Caki2 (cell line): Measurements from ENCODE around the gene SORBS2. TPM values are rescaled to one million over a fixed set of nuclear protein-coding genes. Genes with fewer than 3 reads are reported as not detected.
A peak's percentile ranks its signal among the peaks of the same experiment; 100 is the strongest.

Experiments used
- DNase-seq: peaks from one replicate; pipeline ENCODE4 v3.0.0-alpha.2; 2015; ENCODE audit warnings: low read depth
- in situ Hi-C: cut with HindIII; loops from 2 replicates; pipeline ENCODE4 v1.10.0; 2016; ENCODE audit warnings: low sequenced_read_pairs, low pct_unique_long_range_greater_than_20kb, mixed read lengths
- total RNA-seq: library from RNA; depleted of rRNA; stranded (reverse); fragments of >200 nt; shearing (Covaris generic); gene quantifications from 2 replicates; pipeline ENCODE4 v1.2.3, GENCODE V29; 2014; ENCODE audit warnings: low replicate concordance

The SORBS2 gene
- total RNA-seq, 1 experiment from 2014 or later, result 12.8 TPM

DNA sequence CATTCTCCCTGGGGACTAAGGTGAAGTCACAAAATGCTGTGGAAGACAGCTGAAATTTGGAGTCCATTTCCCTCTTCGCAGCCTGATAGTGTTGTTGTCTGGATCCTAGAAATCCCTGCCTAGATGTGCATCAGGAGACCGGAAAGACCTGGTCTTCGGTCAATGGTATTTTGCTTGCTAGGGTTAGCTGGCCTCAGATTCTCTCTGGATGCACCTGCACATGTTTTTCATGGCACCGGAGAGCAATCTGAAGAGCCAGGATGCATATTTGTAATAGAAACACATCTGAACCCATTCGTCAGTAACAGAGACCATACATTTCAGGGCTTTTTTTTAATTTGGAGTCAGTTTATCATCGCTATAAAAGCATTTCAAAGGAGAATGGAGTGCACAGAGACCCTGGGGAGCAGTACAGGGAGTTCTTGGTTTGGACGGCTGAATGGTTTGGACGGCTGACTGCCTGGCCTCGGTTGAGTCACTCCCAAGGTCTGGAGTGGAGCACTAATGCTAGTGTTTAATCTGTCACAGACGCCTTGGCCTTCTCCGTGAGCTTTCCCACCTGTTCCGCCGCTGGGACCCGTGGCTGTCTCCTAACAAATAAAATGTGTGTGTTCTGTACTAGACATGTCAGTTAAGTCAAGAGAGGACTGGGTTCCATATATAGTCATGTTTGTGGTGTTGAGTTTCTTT, 269.2 kb downstream of the SORBS2 start:
- peak; percentile 31 for DNase-seq
- in situ Hi-C loops, result no loop called here

DNA sequence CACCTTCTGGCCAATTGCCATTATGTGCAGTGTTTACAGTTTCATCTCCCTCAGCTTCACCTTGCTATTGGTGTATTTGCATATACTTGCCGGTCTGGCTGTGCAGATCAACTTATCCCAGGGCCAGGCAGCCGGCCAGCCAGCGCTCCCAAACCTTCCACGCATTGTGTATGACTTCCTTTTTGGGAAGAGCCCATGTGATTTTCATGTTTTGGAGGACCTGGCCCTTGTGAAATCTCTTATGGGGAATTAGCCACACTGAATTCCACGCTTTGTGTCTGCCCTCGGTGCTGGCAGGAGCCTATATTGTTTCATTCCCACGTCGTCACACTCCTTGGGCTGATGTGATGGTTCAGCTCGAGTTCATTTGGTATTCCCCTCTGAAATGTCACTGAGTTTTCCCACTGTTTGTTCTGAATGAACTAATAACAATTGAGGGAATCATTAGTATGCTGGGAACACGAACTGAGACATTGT, 270.7 kb downstream of the SORBS2 start:
- in situ Hi-C loops, result no loop called here
- no peak for DNase-seq

DNA sequence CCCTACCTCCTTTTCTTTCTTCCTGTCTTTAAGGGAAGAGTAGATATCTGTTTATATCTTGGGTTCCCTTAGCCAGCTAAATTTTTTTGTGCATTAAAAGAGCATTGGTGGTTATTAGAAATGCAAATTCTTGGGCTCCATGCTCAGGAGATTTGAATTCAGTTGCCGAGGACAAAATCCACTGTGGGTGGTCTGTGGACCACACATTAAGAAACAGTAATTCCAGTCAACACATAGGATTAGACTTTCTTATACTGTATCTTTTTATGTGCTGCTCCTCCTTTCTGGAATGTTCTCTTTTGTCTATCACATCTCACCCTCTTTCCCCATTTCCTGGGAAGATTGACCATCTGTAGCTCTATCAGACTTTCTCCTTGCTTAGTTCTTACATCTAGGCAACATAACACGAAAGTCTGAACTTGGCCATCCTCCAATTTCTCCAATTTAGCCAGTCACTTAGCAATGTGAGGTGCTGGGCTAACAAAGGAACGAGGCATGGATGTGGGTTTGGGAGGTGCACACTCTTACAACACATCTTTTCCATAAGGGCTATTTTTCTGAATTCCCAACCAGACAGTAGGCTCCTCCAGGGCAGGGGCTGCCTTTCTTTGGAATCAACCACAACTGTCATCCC, 271.4 kb downstream of the SORBS2 start:
- no peak for DNase-seq
- in situ Hi-C loops, result no loop called here

DNA sequence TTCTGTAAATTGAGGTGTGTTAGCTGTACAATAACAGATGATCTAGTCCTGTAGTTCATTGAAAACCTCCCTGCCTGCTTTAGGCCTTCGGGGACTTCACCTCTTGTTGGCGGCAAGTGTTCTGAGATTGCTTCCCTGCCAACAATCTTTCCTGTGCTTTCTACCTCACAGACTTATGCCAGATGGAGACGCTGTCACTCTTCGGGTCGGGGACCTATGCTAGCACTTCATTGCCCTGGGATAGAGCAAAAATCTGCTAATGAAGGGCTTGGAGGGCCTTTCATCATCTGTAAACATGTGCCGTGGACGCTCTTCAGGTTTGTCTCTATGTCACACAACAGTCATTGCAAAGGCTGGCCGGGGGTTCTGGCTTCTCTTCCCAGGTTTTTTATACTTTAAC, 272.0 kb downstream of the SORBS2 start:
- in situ Hi-C loops, result no loop called here
- DNase-seq, result no peak

DNA sequence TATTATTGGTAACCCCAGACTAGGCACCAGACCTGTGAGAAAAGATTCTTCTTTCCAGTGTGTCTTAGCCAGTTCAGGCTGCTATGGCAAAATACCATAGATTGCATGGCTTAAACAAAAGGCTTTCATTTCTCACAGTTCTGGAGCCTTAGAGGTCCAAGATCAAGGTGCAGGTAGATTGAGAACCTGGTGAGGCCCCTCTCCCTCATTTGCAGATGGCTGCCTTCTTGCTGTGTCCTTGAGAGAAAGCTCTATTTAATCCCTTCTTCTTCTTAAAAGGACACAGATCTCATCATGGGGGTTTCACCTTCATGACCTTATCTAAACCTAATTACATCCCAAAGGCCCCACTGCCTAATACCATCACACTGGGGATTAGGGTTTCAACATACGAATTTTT, 273.2 kb downstream of the SORBS2 start:
- in situ Hi-C loops, result no loop called here
- DNase-seq, result no peak

DNA sequence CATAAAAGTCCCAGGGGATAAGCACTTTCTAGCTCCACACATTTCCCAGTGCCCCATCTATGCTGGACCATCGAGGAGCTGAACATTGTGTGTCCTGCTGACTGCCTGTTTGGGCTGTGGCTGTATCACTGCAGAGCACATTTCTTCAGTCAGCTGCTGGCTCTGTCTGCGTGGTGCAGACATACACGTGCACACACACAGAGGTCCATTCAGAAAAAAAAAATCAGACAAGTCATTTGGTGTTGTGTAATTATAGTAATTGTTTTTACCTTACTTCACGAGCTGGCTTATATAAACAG, 275.6 kb downstream of the SORBS2 start:
- no peak for DNase-seq
- in situ Hi-C loops, result no loop called here

- in situ Hi-C loops, result no loop called here
- no peak for DNase-seq
These were observed 276.2 kb downstream of the SORBS2 start for GRCh38 chr4:185535612-185536410.
